H1 (cell line): ENCODE results near the gene CHST12. TPM values are rescaled to one million over a fixed set of nuclear protein-coding genes. Genes with fewer than 3 reads are reported as not detected.
A peak's percentile ranks its signal among the peaks of the same experiment; 100 is the strongest.

Source experiments
- ASH2L ChIP-seq: fragments of 200-600, 300-600 bp; sonication (generic); IDR thresholded peaks from one replicate; pipeline ENCODE4 v1.7.1; 2017; ENCODE audit warnings: low read length
- CHD7 ChIP-seq: fragments of 300-600 bp; sonication (generic); IDR thresholded peaks from 2 replicates; pipeline ENCODE4 v1.7.1; 2012; ENCODE audit warnings: low read length, moderate library complexity, mild to moderate bottlenecking, inconsistent platforms; ENCODE audit not compliant: insufficient replicate concordance
- GTF2F1 ChIP-seq: IDR thresholded peaks from 2 replicates; pipeline ENCODE4 v1.6.1; 2012; ENCODE audit warnings: low read depth, low read length, improper control_type of control experiment, borderline replicate concordance
- JUN ChIP-seq: IDR thresholded peaks from 2 replicates; pipeline ENCODE4 v1.6.1; 2011; ENCODE audit warnings: low read depth, mild to moderate bottlenecking, improper control_type of control experiment, low read length
- KDM1A ChIP-seq: fragments of 200-600, 300-600 bp; sonication (generic); IDR thresholded peaks from 2 replicates; pipeline ENCODE4 v1.7.1; 2016; ENCODE audit warnings: mild to moderate bottlenecking, low read length, borderline replicate concordance
- SIX5 ChIP-seq: IDR thresholded peaks from 2 replicates; pipeline ENCODE4 v1.6.1; 2011; ENCODE audit warnings: mild to moderate bottlenecking, low read depth, low read length
- TEAD4 ChIP-seq: IDR thresholded peaks from 2 replicates; pipeline ENCODE4 v1.6.1; 2012; ENCODE audit warnings: low read depth, low read length, inconsistent platforms, mixed read lengths
- polyA plus RNA-seq, 7 experiments: library from polyadenylated mRNA; depleted of rRNA in 3 of 7; stranded (reverse) in 5 of 7; unstranded in 2 of 7; fragments of >200 nt in 5 of 7; fragments of 200-250 nt in 2 of 7; gene quantifications; 1 replicate in 5 of 7; 2 replicates in 1 of 7; 4 replicates in 1 of 7; pipeline versions ENCODE4 v1.2.1 to v1.2.3, GENCODE V29; 2011 to 2013; ENCODE audit warnings: missing spikeins in 2 of 7, mixed read lengths in 2 of 7
- total RNA-seq: library from RNA; stranded (reverse); fragmentation: NEBNext Ultra II Directional; extraction: Animal tissue kit (Norgen Biotek cat#: 25700); gene quantifications from 2 replicates; pipeline ENCODE4 v1.2.1, GENCODE V29; 2021

The CHST12 gene
- total and polyA plus RNA-seq, 2 of the 8 experiments (the other 6 are each of a cell fraction or from before 2014, with no cell fraction given), result 13.4 to 24.1 TPM

GRCh38 chr7:2354939-2355704, 48.3 kb upstream of the CHST12 start (continued):
- TF ChIP-seq ASH2L (peak; percentile 25), KDM1A (no peak), JUN (no peak), CHD7 (no peak), GTF2F1 (no peak), TEAD4 (no peak), SIX5 (no peak)
- TF ChIP-seq, all 59 proteins: peak for 11
